HepG2 (cell line): Measurements from ENCODE around the gene IRF7. TPM values are rescaled to one million over a fixed set of nuclear protein-coding genes. Genes with fewer than 3 reads are reported as not detected.
A peak's percentile ranks its signal among the peaks of the same experiment; 100 is the strongest.

ENCODE experiments used
- ARNT2 ChIP-seq: sonication (generic); formaldehyde crosslinking; IDR thresholded peaks from 2 replicates; pipeline ENCODE4 v1.8.0; 2022; ENCODE audit warnings: mild to moderate bottlenecking, low read depth, missing genetic modification reagents, moderate library complexity
- CAMTA2 ChIP-seq: sonication (generic); formaldehyde crosslinking; IDR thresholded peaks from 2 replicates; pipeline ENCODE4 v1.4.0; 2020; ENCODE audit warnings: mild to moderate bottlenecking, missing genetic modification reagents, borderline replicate concordance
- CBX5 ChIP-seq: sonication (generic); formaldehyde crosslinking; IDR thresholded peaks from 2 replicates; pipeline ENCODE4 v1.4.0; 2020; ENCODE audit warnings: missing genetic modification reagents, borderline replicate concordance
- CEBPZ ChIP-seq: IDR thresholded peaks from 2 replicates; pipeline ENCODE4 v1.6.1; 2012; ENCODE audit warnings: low read length, improper control_type of control experiment
- EED ChIP-seq: sonication (generic); formaldehyde crosslinking; IDR thresholded peaks from 2 replicates; pipeline ENCODE4 v1.5.0; 2020; ENCODE audit warnings: mild to moderate bottlenecking, missing genetic modification reagents
- ETS1 ChIP-seq: sonication (generic); formaldehyde crosslinking; IDR thresholded peaks from 2 replicates; pipeline ENCODE4 v1.4.0; 2020; ENCODE audit warnings: missing genetic modification reagents
- FOXK1 ChIP-seq: sonication (generic); formaldehyde crosslinking; IDR thresholded peaks from 2 replicates; pipeline ENCODE4 v1.4.0; 2020; ENCODE audit warnings: low read depth, missing genetic modification reagents, borderline replicate concordance
- HHEX ChIP-seq: IDR thresholded peaks from 2 replicates; pipeline ENCODE4 v1.6.1; 2016; ENCODE audit warnings: control low read depth
- KDM2A ChIP-seq: sonication (generic); formaldehyde crosslinking; IDR thresholded peaks from 2 replicates; pipeline ENCODE4 v1.4.0; 2020; ENCODE audit warnings: low read depth, missing genetic modification reagents, borderline replicate concordance
- NR1H2 ChIP-seq: sonication (generic); formaldehyde crosslinking; IDR thresholded peaks from 2 replicates; pipeline ENCODE4 v1.8.1; 2022; ENCODE audit warnings: low read depth, missing genetic modification reagents, borderline replicate concordance
- NR2F2 ChIP-seq: IDR thresholded peaks from 2 replicates; pipeline ENCODE4 v1.6.1; 2012; ENCODE audit warnings: low read depth, inconsistent platforms, borderline replicate concordance
- PRDM4 ChIP-seq: sonication (generic); formaldehyde crosslinking; IDR thresholded peaks from 2 replicates; pipeline ENCODE4 v1.9.0; 2021; ENCODE audit warnings: missing genetic modification reagents, borderline replicate concordance
- TFDP2 ChIP-seq: sonication (generic); formaldehyde crosslinking; IDR thresholded peaks from 2 replicates; pipeline ENCODE4 v1.4.0; 2020; ENCODE audit warnings: missing genetic modification reagents
- THAP11 ChIP-seq: IDR thresholded peaks from 2 replicates; pipeline ENCODE4 v1.6.1; 2016; ENCODE audit warnings: missing biosample characterization, missing genetic modification reagents
- ZBTB38 ChIP-seq: sonication (generic); formaldehyde crosslinking; IDR thresholded peaks from 2 replicates; pipeline ENCODE4 v1.5.1; 2020; ENCODE audit warnings: mild to moderate bottlenecking, missing genetic modification reagents
- ZFP82 ChIP-seq: sonication (generic); formaldehyde crosslinking; IDR thresholded peaks from 2 replicates; pipeline ENCODE4 v1.5.1; 2020; ENCODE audit warnings: mild to moderate bottlenecking, missing genetic modification reagents, borderline replicate concordance
- ZNF124 ChIP-seq: sonication (generic); formaldehyde crosslinking; IDR thresholded peaks from 2 replicates; pipeline ENCODE4 v1.4.0; 2020; ENCODE audit warnings: missing genetic modification reagents
- ZNF446 ChIP-seq: sonication (generic); formaldehyde crosslinking; IDR thresholded peaks from 2 replicates; pipeline ENCODE4 v1.5.0; 2020; ENCODE audit warnings: mild to moderate bottlenecking, missing genetic modification reagents
- ZNF576 ChIP-seq: sonication (generic); formaldehyde crosslinking; IDR thresholded peaks from 2 replicates; pipeline ENCODE4 v1.4.0; 2020; ENCODE audit warnings: mild to moderate bottlenecking, missing genetic modification reagents
- ZNF614 ChIP-seq: IDR thresholded peaks from 2 replicates; pipeline ENCODE4 v1.6.1; 2018; ENCODE audit warnings: missing biosample characterization, missing genetic modification reagents, inconsistent platforms, borderline replicate concordance
- ZNF766 ChIP-seq: sonication (generic); formaldehyde crosslinking; IDR thresholded peaks from 2 replicates; pipeline ENCODE4 v1.5.0; 2020; ENCODE audit warnings: missing genetic modification reagents, borderline replicate concordance
- polyA plus RNA-seq, 8 experiments: library from polyadenylated mRNA; depleted of rRNA in 3 of 8; stranded (reverse) in 7 of 8; unstranded in 1 of 8; fragments of >200 nt; fragmentation: Illumina TruSeq in 4 of 8; extraction: Trizol in 4 of 8; gene quantifications; 2 replicates each; pipeline versions ENCODE4 v1.2.1 to v1.2.3, GENCODE V29; 2011 to 2016; ENCODE audit warnings: low read depth in 4 of 8, missing spikeins in 1 of 8, mixed read lengths in 1 of 8; ENCODE audit not compliant: insufficient read depth in 1 of 8
- total RNA-seq, 5 experiments: library from RNA; depleted of rRNA; stranded (reverse); fragments of >200 nt; fragmentation: Illumina TruSeq; extraction: Trizol; gene quantifications; 2 replicates each; pipeline ENCODE4 v1.2.3, GENCODE V29; 2016; ENCODE audit warnings: low read depth in 1 of 5

Gene IRF7
- total and polyA plus RNA-seq, 2 of the 13 experiments (the other 11 are each of a cell fraction or from before 2014, with no cell fraction given), result not detected

GRCh38 chr11:575313-575995 is 40.3 kb downstream of the IRF7 start (continued):
- TF ChIP-seq PRDM4, result no peak
- TF ChIP-seq NR2F2, result no peak
- peak; percentile 86; the same call in 1 of the 2 replicates for TF ChIP-seq CAMTA2 (CRISPR knock-in tag)
- no peak for TF ChIP-seq CEBPZ
- TF ChIP-seq ZNF576 (CRISPR knock-in tag), result peak; percentile 60; the same call in 1 of the 2 replicates
- TF ChIP-seq ZBTB38 (CRISPR knock-in tag), result 0 out of 2 replicates have a peak, but pooled peaks have one; percentile 4
- peak; percentile 63 for TF ChIP-seq TFDP2 (CRISPR knock-in tag)
- no peak for TF ChIP-seq ZNF766 (CRISPR knock-in tag)
- TF ChIP-seq ETS1 (CRISPR knock-in tag), result no peak
- 0 out of 2 replicates have a peak, but pooled peaks have one; percentile 33 for TF ChIP-seq ZNF446 (CRISPR knock-in tag)
- TF ChIP-seq ZNF614 (CRISPR knock-in tag), result peak; percentile 18; the same call in 1 of the 2 replicates
- no peak for TF ChIP-seq EED (CRISPR knock-in tag)
- no peak; the same call in 1 of the 2 replicates for TF ChIP-seq ZFP82 (CRISPR knock-in tag)
- TF ChIP-seq THAP11 (CRISPR knock-in tag), result no peak
- TF ChIP-seq ZNF124 (CRISPR knock-in tag), result peak; percentile 11; the same call in 1 of the 2 replicates
- TF ChIP-seq ARNT2, result peak; percentile 36; the same call in 1 of the 2 replicates
- TF ChIP-seq KDM2A, result peak; percentile 47; the same call in 1 of the 2 replicates
- no peak for TF ChIP-seq CBX5 (CRISPR knock-in tag)
- TF ChIP-seq FOXK1 (CRISPR knock-in tag), result no peak
- TF ChIP-seq HHEX (CRISPR knock-in tag), result no peak
- 0 out of 2 replicates have a peak, but pooled peaks have one; percentile 40 for TF ChIP-seq NR1H2 (CRISPR knock-in tag)
